ENCODE results near the gene SPC25. TPM values are rescaled to one million over a fixed set of nuclear protein-coding genes. Genes with fewer than 3 reads are reported as not detected.

Gene SPC25
- polyA plus RNA-seq, 1 donor (not counting 4 experiments of a cell fraction or from before 2014, with no cell fraction given): 7.1 TPM

GRCh38 chr2:168851674-168852320 is 38.4 kb downstream of the SPC25 start:
- H3K27ac ChIP-seq (ENCODE audit: control insufficient read depth, insufficient read depth, low read length): no peak overlapping the region
- H3K4me1 ChIP-seq (ENCODE audit: control insufficient read depth, extremely low read depth, insufficient read depth, low read length): peaks cover 12% of the 10 kb centered on the region
- no peaks in the 10 kb centered on the region for H3K9me1 ChIP-seq (ENCODE audit: control insufficient read depth, extremely low read depth, insufficient read depth, low read length)
- peak; percentile 73 for DNase-seq (ENCODE audit: low read depth, low spot score)
- H3K79me2 ChIP-seq (ENCODE audit: control insufficient read depth, insufficient read depth, low read length): no peaks in the 10 kb centered on the region
- no peak for TF ChIP-seq EZH2 (IDR thresholded peaks at IDR 0.05; ENCODE audit: low read length)
- TF ChIP-seq CTCF (optimal IDR thresholded peaks at IDR 0.05 in 1 of 3, IDR thresholded peaks at IDR 0.05 in 1 of 3, conservative IDR thresholded peaks at IDR 0.05 in 1 of 3; ENCODE audit: extremely low read depth in 1 of 3, insufficient read depth in 2 of 3, low read length in 3 of 3): no peak
- H4K20me1 ChIP-seq (ENCODE audit: control insufficient read depth, extremely low read depth, insufficient read depth, low read length): no peaks in the 10 kb centered on the region
- no peak overlapping the region for H3K9ac ChIP-seq (ENCODE audit: control insufficient read depth, extremely low read depth, insufficient read depth, low read length)
- H3K4me3 ChIP-seq (ENCODE audit: control insufficient read depth in 2 of 3, extremely low read depth in 1 of 3, insufficient read depth in 2 of 3, low read depth in 1 of 3, low read length in 3 of 3): no peak overlapping the region
- FAIRE-seq: peak; percentile 92
- H3K9me3 ChIP-seq (ENCODE audit: control insufficient read depth, low read depth, low read length): no peaks in the 10 kb centered on the region
- H3K4me2 ChIP-seq (ENCODE audit: control insufficient read depth, extremely low read depth, insufficient read depth, low read depth, low read length): no peak overlapping the region
- H2AFZ ChIP-seq (ENCODE audit: control insufficient read depth, low read length): no peak overlapping the region
- no peaks in the 10 kb centered on the region for H3K27me3 ChIP-seq (ENCODE audit: control insufficient read depth, extremely low read depth, insufficient read depth, low read length)
- dilution Hi-C loops (cut with MboI; ENCODE audit: extremely low pct_ligation_motif_present, low sequenced_read_pairs): no loop called here
- H3K36me3 ChIP-seq (ENCODE audit: control insufficient read depth in 2 of 2, extremely low read depth in 1 of 2, insufficient read depth in 2 of 2, low read length in 2 of 2): no peaks in the 10 kb centered on the region

- TF ChIP-seq CTCF (optimal IDR thresholded peaks at IDR 0.05 in 1 of 3, IDR thresholded peaks at IDR 0.05 in 1 of 3, conservative IDR thresholded peaks at IDR 0.05 in 1 of 3; ENCODE audit: extremely low read depth in 1 of 3, insufficient read depth in 2 of 3, low read length in 3 of 3) (no peak), EZH2 (IDR thresholded peaks at IDR 0.05; ENCODE audit: low read length) (no peak)
- H3K27ac ChIP-seq (ENCODE audit: control insufficient read depth, insufficient read depth, low read length): no peak overlapping the region
- no peak overlapping the region for H3K4me2 ChIP-seq (ENCODE audit: control insufficient read depth, extremely low read depth, insufficient read depth, low read depth, low read length)
- H2AFZ ChIP-seq (ENCODE audit: control insufficient read depth, low read length): no peak overlapping the region
- H3K27me3 ChIP-seq (ENCODE audit: control insufficient read depth, extremely low read depth, insufficient read depth, low read length): no peaks in the 10 kb centered on the region
- FAIRE-seq (no peak), DNase-seq (ENCODE audit: low read depth, low spot score) (no peak)
- H3K4me3 ChIP-seq (ENCODE audit: control insufficient read depth in 2 of 3, extremely low read depth in 1 of 3, insufficient read depth in 2 of 3, low read depth in 1 of 3, low read length in 3 of 3): no peak overlapping the region
- no peak overlapping the region for H3K9ac ChIP-seq (ENCODE audit: control insufficient read depth, extremely low read depth, insufficient read depth, low read length)
- H4K20me1 ChIP-seq (ENCODE audit: control insufficient read depth, extremely low read depth, insufficient read depth, low read length): no peaks in the 10 kb centered on the region
- H3K9me3 ChIP-seq (ENCODE audit: control insufficient read depth, low read depth, low read length): no peaks in the 10 kb centered on the region
- peaks cover 12% of the 10 kb centered on the region for H3K4me1 ChIP-seq (ENCODE audit: control insufficient read depth, extremely low read depth, insufficient read depth, low read length)
- H3K9me1 ChIP-seq (ENCODE audit: control insufficient read depth, extremely low read depth, insufficient read depth, low read length): no peaks in the 10 kb centered on the region
- H3K36me3 ChIP-seq (ENCODE audit: control insufficient read depth in 2 of 2, extremely low read depth in 1 of 2, insufficient read depth in 2 of 2, low read length in 2 of 2): no peaks in the 10 kb centered on the region
- dilution Hi-C loops (cut with MboI; ENCODE audit: extremely low pct_ligation_motif_present, low sequenced_read_pairs): no loop called here
- H3K79me2 ChIP-seq (ENCODE audit: control insufficient read depth, insufficient read depth, low read length): no peaks in the 10 kb centered on the region
These were observed 39.4 kb downstream of the SPC25 start for GRCh38 chr2:168850846-168851245.
